K562 (cell line): ENCODE results near the gene AZGP1. TPM values are rescaled to one million over a fixed set of nuclear protein-coding genes. Genes with fewer than 3 reads are reported as not detected.

Experiments
- ATAC-seq: fragments of 200-7000 bp; cut with Tn5 transposase; 3 replicates; pipeline ENCODE4 v1.9.1; 2020; ENCODE audit warnings: moderate library complexity
- BruUV-seq: library from RNA; stranded (reverse); fragments of 400-500 nt; replicated peaks from 2 replicates; lab custom pipeline; 2021; lab: Mats Ljungman, UMichigan
- CTCF ChIA-PET: fragments of 300-600 bp; formaldehyde crosslinking; extraction: SDS; loops from one replicate; lab custom pipeline; 2021; ENCODE audit warnings: low intra/inter-chr PET ratio; lab: Yijun Ruan, JAX
- POLR2A ChIA-PET: fragments of 300-600, 350-650 bp; sonication (Branson Sonifier 250); formaldehyde crosslinking; extraction: SDS; loops from one replicate; lab custom pipeline; 2021; ENCODE audit warnings: antibody characterized with exemption, inconsistent platforms; lab: Yijun Ruan, JAX
- DNase-seq, 4 experiments: peaks; one replicate each; pipeline versions ENCODE4 v3.0.0 to v3.0.0-alpha.2; 2011 to 2018; ENCODE audit warnings: low spot score in 3 of 4, mixed read lengths in 3 of 4; ENCODE audit errors: extremely low read depth in 1 of 4
- FAIRE-seq: peaks from 2 replicates; lab custom pipeline; 2011; peaks lifted over from hg19 to GRCh38; lab: Jason Lieb, UNC
- H2AFZ ChIP-seq: 2 replicates; pipeline ENCODE4 v1.6.0; 2011; ENCODE audit warnings: low read depth, low read length, control low read depth, inconsistent platforms
- H3K27ac ChIP-seq: fragments of 200-600 bp; 3 replicates; pipeline ENCODE4 v1.8.0; 2011; ENCODE audit warnings: low read depth, mild to moderate bottlenecking, control low read depth, inconsistent platforms, low read length, moderate library complexity, mixed read lengths; ENCODE audit errors: extremely low read depth
- H3K27me3 ChIP-seq, 2 experiments: fragments of 300-600 bp in 1 of 2; 2 replicates in 1 of 2; 3 replicates in 1 of 2; pipeline versions ENCODE4 v1.6.0 to v1.8.0; 2011; ENCODE audit warnings: inconsistent platforms in 2 of 2, low read length in 2 of 2, mild to moderate bottlenecking in 1 of 2, mixed read lengths in 1 of 2, moderate library complexity in 1 of 2; ENCODE audit not compliant: control insufficient read depth in 2 of 2, insufficient read depth in 2 of 2
- H3K36me3 ChIP-seq: fragments of 300-600 bp; 3 replicates; pipeline ENCODE4 v1.8.0; 2011; ENCODE audit warnings: mild to moderate bottlenecking, low read length, inconsistent platforms; ENCODE audit not compliant: control insufficient read depth, insufficient read depth
- H3K4me1 ChIP-seq, 2 experiments: fragments of 200-600 bp in 1 of 2; replicated peaks in 1 of 2; 2 replicates in 1 of 2; 3 replicates in 1 of 2; pipeline versions ENCODE4 v1.5.1 to v1.8.0; 2011; ENCODE audit warnings: inconsistent platforms in 2 of 2, low read length in 2 of 2, mild to moderate bottlenecking in 1 of 2, mixed read lengths in 1 of 2, moderate library complexity in 1 of 2; ENCODE audit not compliant: control insufficient read depth in 2 of 2, insufficient read depth in 2 of 2
- H3K4me2 ChIP-seq: 2 replicates; pipeline ENCODE4 v1.6.1; 2011; ENCODE audit warnings: low read length, control low read depth, inconsistent platforms, mixed read lengths; ENCODE audit not compliant: insufficient read depth
- H3K4me3 ChIP-seq: fragments of 200-600 bp; sonication (generic), shearing (Covaris generic); 2 replicates; pipeline ENCODE4 v1.5.1; 2016; ENCODE audit warnings: control low read depth, inconsistent platforms
- H3K79me2 ChIP-seq: fragments of 200-600 bp; 3 replicates; pipeline ENCODE4 v1.8.0; 2011; ENCODE audit warnings: low read length, inconsistent platforms; ENCODE audit not compliant: control insufficient read depth, insufficient read depth
- H3K9ac ChIP-seq, 2 experiments: 2 replicates each; pipeline versions ENCODE4 v1.6.0 to v1.6.1; 2011; ENCODE audit warnings: low read depth in 2 of 2, low read length in 2 of 2, control low read depth in 1 of 2, inconsistent platforms in 1 of 2, mild to moderate bottlenecking in 1 of 2, mixed read lengths in 1 of 2; ENCODE audit not compliant: insufficient read depth in 1 of 2
- H3K9me1 ChIP-seq: one replicate; pipeline ENCODE4 v1.6.0; 2011; ENCODE audit warnings: inconsistent platforms, mild to moderate bottlenecking, low read length, moderate library complexity; ENCODE audit not compliant: control insufficient read depth, insufficient read depth
- H3K9me3 ChIP-seq: replicated peaks from 2 replicates; pipeline ENCODE4 v1.5.1; 2011; ENCODE audit warnings: low read depth, low read length, inconsistent platforms; ENCODE audit not compliant: control insufficient read depth, insufficient read depth
- H4K20me1 ChIP-seq: replicated peaks from 2 replicates; pipeline ENCODE4 v1.6.1; 2011; ENCODE audit warnings: low read length, inconsistent platforms, mixed read lengths; ENCODE audit not compliant: control insufficient read depth, insufficient read depth
- HOMEZ ChIP-seq: fragments of 250-450 bp; sonication (Bioruptor Pico); IDR thresholded peaks from 2 replicates; pipeline ENCODE4 v1.4.0; 2020; ENCODE audit warnings: mild to moderate bottlenecking, moderate library complexity
- POLR2AphosphoS5 ChIP-seq: IDR thresholded peaks from 2 replicates; pipeline ENCODE4 v1.6.1; 2011; ENCODE audit warnings: mild to moderate bottlenecking, low read depth, low read length, moderate library complexity; ENCODE audit not compliant: control insufficient read depth, insufficient read depth
- PRDM10 ChIP-seq: fragments of 450-650 bp; IDR thresholded peaks from 2 replicates; pipeline ENCODE4 v1.6.1; 2018; ENCODE audit not compliant: partially characterized antibody
- WGBS: fragments of 100-300 bp; shearing (Covaris generic); methylation state at CpG from one replicate; pipeline ENCODE4 v1.1.6; 2016; ENCODE audit warnings: low coverage, mixed read lengths; ENCODE audit not compliant: insufficient coverage; ENCODE audit errors: missing lambda C conversion rate; 5-methylcytosine and 5-hydroxymethylcytosine counted together
- in situ Hi-C: fragments of 300-500 bp; cut with MboI; formaldehyde crosslinking; loops from 4 replicates; pipeline ENCODE4 v1.15.0; 2018; ENCODE audit warnings: inconsistent platforms, mixed read lengths
- intact Hi-C: fragments of 100-400 bp; cut with micrococcal nuclease; formaldehyde crosslinking; loops from 2 replicates; pipeline ENCODE4 v1.14.2; 2022
- polyA plus RNA-seq, 8 experiments: library from polyadenylated mRNA; depleted of rRNA in 4 of 8; stranded (reverse) in 5 of 8; unstranded in 3 of 8; fragments of >200 nt; fragmentation: Nextera tagmentation in 2 of 8; fragmentation: Illumina TruSeq in 1 of 8; extraction: Ambion mirVana in 2 of 8; extraction: Trizol in 1 of 8; gene quantifications; 2 replicates each; pipeline versions ENCODE4 v1.2.1 to v1.2.3, GENCODE V29; 2011 to 2014; ENCODE audit warnings: inconsistent platforms in 1 of 8, missing spikeins in 1 of 8
- total RNA-seq, 7 experiments: library from RNA; depleted of rRNA in 6 of 7; stranded (reverse); fragments of >200 nt in 6 of 7; fragmentation: Illumina TruSeq in 2 of 7; extraction: Trizol in 2 of 7; gene quantifications; 2 replicates each; pipeline versions ENCODE4 v1.2.1 to v1.2.3, GENCODE V29; 2011 to 2021; ENCODE audit warnings: low replicate concordance in 1 of 7

The AZGP1 gene
- total and polyA plus RNA-seq, 9 of the 15 experiments (the other 6 are each of a cell fraction or from before 2014, with no cell fraction given), result 0.18 to 0.53 TPM; not detected in 7

GRCh38 chr7:100023526-100023925 lies 47.7 kb upstream of the AZGP1 start:
- Histone ChIP-seq H4K20me1 (peaks cover 9% of the 10 kb centered on the region), H3K4me1 (peaks cover 0 to 4% of the 10 kb centered on the region in 2 experiments; a peak in 1 of 5 replicates), H3K4me3 (no peak overlapping the region), H3K79me2 (peaks cover 36% of the 10 kb centered on the region), H3K9me3 (no peaks in the 10 kb centered on the region), H2AFZ (no peak overlapping the region), H3K9ac (peak overlapping the region in 1 of 2 experiments; percentile 33; a peak in 1 of 4 replicates), H3K4me2 (no peak overlapping the region), H3K27ac (no peak overlapping the region), H3K27me3 (no peaks in the 10 kb centered on the region), H3K9me1 (no peaks in the 10 kb centered on the region), H3K36me3 (peaks cover 70% of the 10 kb centered on the region)
- DNase-seq, result no peak
- CTCF ChIA-PET, result no interaction called here
- in situ Hi-C loops, result no loop called here
- no peak for FAIRE-seq
- WGBS, result 97% methylated on average over 12 of the region's 12 CpGs
- no peak for ATAC-seq
- BruUV-seq, result no TSS peak
- POLR2A ChIA-PET, result interaction anchor here (1.7 kb wide), 1 partner anchor 8 kb away, joined by 9 read pairs; the partner anchor contains the start of gene ZKSCAN1
- TF ChIP-seq POLR2AphosphoS5, result peak; percentile 24; the same call in 1 of the 2 replicates
- no peak for TF ChIP-seq HOMEZ
- intact Hi-C loops, result no loop called here

- intact Hi-C loops, result no loop called here
- H3K9me3 ChIP-seq, result no peaks in the 10 kb centered on the region
- BruUV-seq, result no TSS peak
- H3K4me2 ChIP-seq, result no peak overlapping the region
- peaks cover 44% of the 10 kb centered on the region for H3K79me2 ChIP-seq
- H2AFZ ChIP-seq, result no peak overlapping the region
- in situ Hi-C loops, result no loop called here
- CTCF ChIA-PET, result no interaction called here
- no peak for ATAC-seq
- peaks cover 9% of the 10 kb centered on the region for H4K20me1 ChIP-seq
- no peak for DNase-seq
- 85% methylated on average over 5 of the region's 5 CpGs for WGBS
- peaks cover 76% of the 10 kb centered on the region for H3K36me3 ChIP-seq
- no peaks in the 10 kb centered on the region for H3K9me1 ChIP-seq
- no peak for FAIRE-seq
- POLR2A ChIA-PET, result interaction anchor here (0.7 to 3.2 kb wide), 4 partner anchors 8 to 69 kb away, joined by 3 to 13 read pairs (median 6); no protein-coding TSS in a partner anchor
- H3K27ac ChIP-seq, result no peak overlapping the region
- peaks cover 0 to 4% of the 10 kb centered on the region in 2 experiments; a peak in 1 of 5 replicates for H3K4me1 ChIP-seq
- H3K9ac ChIP-seq, result no peak overlapping the region
- H3K27me3 ChIP-seq, result no peaks in the 10 kb centered on the region
- no peak overlapping the region for H3K4me3 ChIP-seq
- TF ChIP-seq PRDM10, result no peak
Observed at GRCh38 chr7:100022621-100023020, 46.8 kb upstream of the AZGP1 start.
